ENCODE results near the gene S100A10.

GRCh38 chr1:152023221-152023620 lies 29.6 kb upstream of the S100A10 start:
- no peak for TF ChIP-seq CTCF (IDR thresholded peaks at IDR 0.05)
- TF ChIP-seq ZFX (IDR thresholded peaks at IDR 0.05; ENCODE audit: borderline replicate concordance): no peak
